A673 (cell line): ENCODE data around the gene LHPP. TPM values are rescaled to one million over a fixed set of nuclear protein-coding genes. Genes with fewer than 3 reads are reported as not detected.

Experiments used
- BruUV-seq: library from RNA; stranded (reverse); fragments of 400-500 nt; replicated peaks from 2 replicates; lab custom pipeline; 2021; lab: Mats Ljungman, UMichigan
- CTCF ChIA-PET: fragments of 300-600 bp; sonication (Branson Sonifier 250); formaldehyde crosslinking; loops from one replicate; lab custom pipeline; 2022; ENCODE audit warnings: antibody characterized with exemption; lab: Charles Lee
- POLR2A ChIA-PET: fragments of 300-600 bp; sonication (Branson Sonifier 250); formaldehyde crosslinking; loops from one replicate; lab custom pipeline; 2022; ENCODE audit warnings: antibody characterized with exemption; ENCODE audit not compliant: low non-redundant PET; lab: Charles Lee
- DNase-seq: peaks from one replicate; pipeline ENCODE4 v3.0.0-alpha.2; 2015; ENCODE audit warnings: low spot score
- H3K27ac ChIP-seq: fragments of 200-600 bp; sonication (generic); 2 replicates; pipeline ENCODE4 v1.5.1; 2016; ENCODE audit warnings: mixed run types, low read depth, mild to moderate bottlenecking, mixed read lengths, antibody characterized with exemption, low read length; ENCODE audit not compliant: poor library complexity, severe bottlenecking
- H3K27me3 ChIP-seq: fragments of 200-600 bp; sonication (generic); replicated peaks from 2 replicates; pipeline ENCODE4 v1.6.1; 2017; ENCODE audit warnings: mixed run types, low read depth, mild to moderate bottlenecking, mixed read lengths, antibody characterized with exemption, low read length; ENCODE audit not compliant: insufficient read depth, poor library complexity
- H3K36me3 ChIP-seq: fragments of 200-600 bp; sonication (generic); 2 replicates; pipeline ENCODE4 v1.6.1; 2016; ENCODE audit warnings: mixed run types, mild to moderate bottlenecking, mixed read lengths, antibody characterized with exemption, low read length; ENCODE audit not compliant: insufficient read depth, poor library complexity, severe bottlenecking
- H3K4me1 ChIP-seq: fragments of 200-600 bp; sonication (generic); 2 replicates; pipeline ENCODE4 v1.6.1; 2017; ENCODE audit warnings: mixed run types, mild to moderate bottlenecking, mixed read lengths, antibody characterized with exemption, low read length; ENCODE audit not compliant: insufficient read depth, poor library complexity, severe bottlenecking
- H3K4me3 ChIP-seq: fragments of 200-600 bp; sonication (generic); 2 replicates; pipeline ENCODE4 v1.5.1; 2016; ENCODE audit warnings: low read depth, mixed run types, mild to moderate bottlenecking, mixed read lengths, low read length; ENCODE audit not compliant: poor library complexity, severe bottlenecking
- H3K9me3 ChIP-seq: fragments of 200-600 bp; sonication (generic); 2 replicates; pipeline ENCODE4 v1.6.1; 2016; ENCODE audit warnings: mixed run types, low read depth, mild to moderate bottlenecking, mixed read lengths, antibody characterized with exemption, low read length; ENCODE audit not compliant: poor library complexity, severe bottlenecking
- CTCF ChIP-seq: fragments of 300-800, 200-600 bp; sonication (generic); conservative IDR thresholded peaks from 2 replicates; pipeline ENCODE4 v1.5.1; 2017; ENCODE audit warnings: low read depth, mild to moderate bottlenecking, antibody characterized with exemption, low read length, moderate library complexity, mixed read lengths
- EZH2 ChIP-seq: fragments of 200-600 bp; sonication (generic); IDR thresholded peaks from 2 replicates; pipeline ENCODE4 v1.6.1; 2017; ENCODE audit warnings: borderline replicate concordance, low read depth, mild to moderate bottlenecking, mixed read lengths, antibody characterized with exemption, low read length; ENCODE audit not compliant: poor library complexity, severe bottlenecking
- intact Hi-C: fragments of 100-400 bp; cut with micrococcal nuclease; formaldehyde crosslinking; loops from one replicate; pipeline ENCODE4 v1.10.0; 2022; ENCODE audit not compliant: unreplicated experiment
- total RNA-seq: library from RNA; stranded (reverse); gene quantifications from 2 replicates; pipeline ENCODE4 v1.2.3, GENCODE V29; 2021

Gene LHPP
- total RNA-seq, 1 experiment from 2014 or later = 2.3 TPM

- POLR2A ChIA-PET = no interaction called here
Measured at GRCh38 chr10:124652701-124653100, 191.1 kb downstream of the LHPP start.

GRCh38 chr10:124653311-124653710 is 191.7 kb downstream of the LHPP start:
- CTCF ChIA-PET = no interaction called here
- no peak overlapping the region for H3K4me3 ChIP-seq
- no peaks in the 10 kb centered on the region for H3K9me3 ChIP-seq
- peaks cover 6% of the 10 kb centered on the region for H3K4me1 ChIP-seq
- POLR2A ChIA-PET = no interaction called here
- H3K36me3 ChIP-seq = no peaks in the 10 kb centered on the region
- TF ChIP-seq CTCF (no peak), EZH2 (no peak)
- DNase-seq = no peak
- no TSS peak for BruUV-seq
- no peaks in the 10 kb centered on the region for H3K27me3 ChIP-seq
- H3K27ac ChIP-seq = no peak overlapping the region
- intact Hi-C loops = no loop called here

More at GRCh38 chr10:124652701-124653100, 191.1 kb downstream of the LHPP start:
- H3K9me3 ChIP-seq = no peaks in the 10 kb centered on the region
- H3K4me3 ChIP-seq = no peak overlapping the region
- no TSS peak for BruUV-seq
- H3K4me1 ChIP-seq = peaks cover 12% of the 10 kb centered on the region
- CTCF ChIA-PET = no interaction called here
- intact Hi-C loops = no loop called here
- DNase-seq = no peak
- TF ChIP-seq EZH2 = no peak
- TF ChIP-seq CTCF = no peak
- no peaks in the 10 kb centered on the region for H3K36me3 ChIP-seq
- H3K27ac ChIP-seq = no peak overlapping the region
- H3K27me3 ChIP-seq = no peaks in the 10 kb centered on the region

GRCh38 chr10:124653811-124654651 is 192.4 kb downstream of the LHPP start:
- H3K36me3 ChIP-seq = no peaks in the 10 kb centered on the region
- TF ChIP-seq CTCF = no peak
- no peak for TF ChIP-seq EZH2
- DNase-seq = no peak
- H3K27ac ChIP-seq = no peak overlapping the region
- ChIA-PET CTCF (no interaction called here), POLR2A (no interaction called here)
- H3K4me3 ChIP-seq = no peak overlapping the region
- H3K27me3 ChIP-seq = no peaks in the 10 kb centered on the region
- no peaks in the 10 kb centered on the region for H3K9me3 ChIP-seq
- no TSS peak for BruUV-seq
- H3K4me1 ChIP-seq = no peaks in the 10 kb centered on the region
- intact Hi-C loops = no loop called here
